ENCODE measurements around the gene SMYD5. TPM values are rescaled to one million over a fixed set of nuclear protein-coding genes. Genes with fewer than 3 reads are reported as not detected.
"Not testable (repeated sequence)": the region's sequence is repeated elsewhere in the genome, so short reads cannot be mapped to it uniquely, and the experiment has no call there.

SMYD5 gene
- total RNA-seq, 2 donors from 2014 or later: 10.1 to 19.4 TPM

DNA sequence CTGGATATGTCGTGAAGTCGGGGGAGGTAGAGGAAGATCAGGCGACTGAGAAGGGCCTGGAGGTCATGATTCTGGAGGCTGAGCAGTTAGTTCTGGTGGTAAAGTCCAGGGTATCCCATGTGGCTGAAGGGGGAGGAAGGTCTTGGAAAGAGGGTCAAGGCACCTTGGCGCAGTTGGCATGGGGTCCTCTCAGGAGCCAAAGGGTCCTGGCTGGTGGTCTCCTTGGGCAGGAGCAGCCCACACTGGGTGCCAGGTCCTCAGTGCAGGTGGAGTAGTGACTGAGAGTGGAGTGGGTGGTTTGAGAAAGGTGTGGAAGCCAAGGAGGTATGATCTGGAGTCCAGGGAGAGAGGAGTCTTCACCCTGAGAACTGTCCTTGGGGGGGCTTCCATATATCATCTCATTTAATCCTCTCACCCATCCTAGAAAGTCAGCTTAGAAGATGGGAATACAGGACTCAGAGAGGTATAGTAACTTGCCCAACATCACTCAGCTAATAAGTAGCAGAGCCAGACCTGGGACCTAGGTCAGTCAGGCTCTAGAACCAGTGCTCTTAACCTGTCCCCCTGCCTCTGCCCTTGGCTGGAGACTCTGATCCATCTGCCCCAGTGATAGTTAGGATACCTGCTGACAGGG lies 45.8 kb downstream of the SMYD5 start:
- DNase-seq (no peak), ATAC-seq (no peak)
- Histone ChIP-seq H3K27me3 (no peaks in the 10 kb centered on the region), H3K9me3 (no peaks in the 10 kb centered on the region), H3K27ac (no peak overlapping the region), H3K4me1 (no peaks in the 10 kb centered on the region), H3K4me3 (no peak overlapping the region), H3K36me3 (replicated peaks in 1 of 2; ENCODE audit: insufficient read depth in 1 of 2, low read depth in 2 of 2) (no peaks in the 10 kb centered on the region)
- intact Hi-C loops (cut with DNase I): no loop called here
- no peak for TF ChIP-seq POLR2A (IDR thresholded peaks at IDR 0.05)
- TF ChIP-seq, protein P1, sequence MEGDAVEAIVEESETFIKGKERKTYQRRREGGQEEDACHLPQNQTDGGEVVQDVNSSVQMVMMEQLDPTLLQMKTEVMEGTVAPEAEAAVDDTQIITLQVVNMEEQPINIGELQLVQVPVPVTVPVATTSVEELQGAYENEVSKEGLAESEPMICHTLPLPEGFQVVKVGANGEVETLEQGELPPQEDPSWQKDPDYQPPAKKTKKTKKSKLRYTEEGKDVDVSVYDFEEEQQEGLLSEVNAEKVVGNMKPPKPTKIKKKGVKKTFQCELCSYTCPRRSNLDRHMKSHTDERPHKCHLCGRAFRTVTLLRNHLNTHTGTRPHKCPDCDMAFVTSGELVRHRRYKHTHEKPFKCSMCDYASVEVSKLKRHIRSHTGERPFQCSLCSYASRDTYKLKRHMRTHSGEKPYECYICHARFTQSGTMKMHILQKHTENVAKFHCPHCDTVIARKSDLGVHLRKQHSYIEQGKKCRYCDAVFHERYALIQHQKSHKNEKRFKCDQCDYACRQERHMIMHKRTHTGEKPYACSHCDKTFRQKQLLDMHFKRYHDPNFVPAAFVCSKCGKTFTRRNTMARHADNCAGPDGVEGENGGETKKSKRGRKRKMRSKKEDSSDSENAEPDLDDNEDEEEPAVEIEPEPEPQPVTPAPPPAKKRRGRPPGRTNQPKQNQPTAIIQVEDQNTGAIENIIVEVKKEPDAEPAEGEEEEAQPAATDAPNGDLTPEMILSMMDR (IDR thresholded peaks at IDR 0.05): no peak
- 80 to 89% methylated on average over 4 of the region's 4 CpGs for WGBS, 2 donors

DNA sequence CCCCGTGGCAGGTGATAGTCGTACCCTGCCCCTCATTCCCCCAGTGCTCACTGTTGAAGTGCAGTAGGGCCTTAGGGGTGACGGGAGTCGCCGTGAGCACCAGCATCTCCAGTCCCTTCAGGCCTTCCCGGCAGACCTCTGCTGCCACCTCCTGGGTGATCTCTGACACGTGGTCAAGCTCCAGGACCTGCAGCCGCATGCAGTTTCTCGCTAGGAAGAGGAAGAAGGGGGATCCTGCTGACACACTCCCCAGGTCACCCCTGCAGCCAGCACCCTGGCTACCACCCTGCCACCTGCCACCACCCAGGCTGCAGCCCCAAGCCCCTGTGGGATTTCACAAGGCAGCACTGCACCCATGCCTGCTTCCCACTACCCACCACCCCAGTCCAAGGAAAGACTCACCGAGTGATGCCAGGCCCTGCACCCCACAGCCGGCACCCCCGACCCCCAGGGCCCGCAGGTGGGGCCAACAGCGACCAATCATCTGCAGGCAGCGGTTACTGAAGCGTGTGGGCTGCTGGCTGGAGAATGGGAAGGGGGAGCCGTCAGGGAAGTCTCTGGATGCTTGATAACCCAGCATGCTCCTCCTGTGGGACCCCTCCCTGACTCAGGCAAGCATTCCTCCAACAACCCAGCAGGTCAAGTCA lies 46.4 kb downstream of the SMYD5 start:
- 27 to 34% methylated on average over 4 to 16 of the region's 17 CpGs for WGBS, 2 donors
- H3K4me1 ChIP-seq: no peaks in the 10 kb centered on the region
- peak; percentile 55 to 67 (median 60) for DNase-seq
- TF ChIP-seq, protein P1 (IDR thresholded peaks at IDR 0.05): peak in 6 of 7 experiments; percentile 22 to 59 (median 47)
- no peak for TF ChIP-seq POLR2A (IDR thresholded peaks at IDR 0.05)
- peak; percentile 71 for ATAC-seq
- no peak overlapping the region for H3K27ac ChIP-seq
- no peak overlapping the region for H3K4me3 ChIP-seq
- intact Hi-C loops (cut with DNase I): no loop called here
- no peaks in the 10 kb centered on the region for H3K9me3 ChIP-seq
- no peaks in the 10 kb centered on the region for H3K27me3 ChIP-seq
- no peaks in the 10 kb centered on the region for H3K36me3 ChIP-seq (replicated peaks in 1 of 2; ENCODE audit: insufficient read depth in 1 of 2, low read depth in 2 of 2)

DNA sequence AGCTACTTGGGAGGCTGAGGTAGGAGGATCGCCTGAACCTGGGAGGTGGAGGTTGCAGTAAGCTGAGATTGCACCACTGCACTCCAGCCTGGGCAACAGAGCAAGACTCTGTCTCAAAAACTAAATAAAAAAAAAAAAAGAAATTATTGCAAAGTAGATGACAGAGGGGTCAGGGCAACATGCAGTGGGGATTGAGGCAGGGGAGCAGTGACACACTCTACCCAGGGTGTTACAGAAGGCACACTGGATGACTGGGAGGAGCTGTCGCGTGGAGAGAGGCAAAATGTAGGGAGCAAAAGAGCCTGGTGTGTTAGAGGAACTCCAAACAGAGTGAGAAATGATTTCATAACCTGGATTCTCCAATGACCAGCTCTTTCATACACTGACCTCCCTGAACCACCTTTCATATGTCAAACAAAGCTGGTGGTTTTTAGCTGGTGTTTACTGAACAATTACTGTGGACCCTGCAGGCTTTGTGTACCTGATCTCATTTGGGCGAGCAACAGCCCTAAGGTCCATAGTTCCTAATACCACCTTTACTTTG lies 48.1 kb downstream of the SMYD5 start:
- TF ChIP-seq, protein P1 (IDR thresholded peaks at IDR 0.05): no peak
- no peak for TF ChIP-seq POLR2A (IDR thresholded peaks at IDR 0.05)
- no peak for ATAC-seq
- Histone ChIP-seq H3K9me3 (no peaks in the 10 kb centered on the region), H3K4me3 (no peak overlapping the region), H3K4me1 (no peaks in the 10 kb centered on the region), H3K27ac (no peak overlapping the region), H3K36me3 (replicated peaks in 1 of 2; ENCODE audit: insufficient read depth in 1 of 2, low read depth in 2 of 2) (no peaks in the 10 kb centered on the region), H3K27me3 (no peaks in the 10 kb centered on the region)
- intact Hi-C loops (cut with DNase I): no loop called here
- DNase-seq: no peak
- WGBS, 2 donors: 87 to 93% methylated on average over 4 of the region's 4 CpGs

DNA sequence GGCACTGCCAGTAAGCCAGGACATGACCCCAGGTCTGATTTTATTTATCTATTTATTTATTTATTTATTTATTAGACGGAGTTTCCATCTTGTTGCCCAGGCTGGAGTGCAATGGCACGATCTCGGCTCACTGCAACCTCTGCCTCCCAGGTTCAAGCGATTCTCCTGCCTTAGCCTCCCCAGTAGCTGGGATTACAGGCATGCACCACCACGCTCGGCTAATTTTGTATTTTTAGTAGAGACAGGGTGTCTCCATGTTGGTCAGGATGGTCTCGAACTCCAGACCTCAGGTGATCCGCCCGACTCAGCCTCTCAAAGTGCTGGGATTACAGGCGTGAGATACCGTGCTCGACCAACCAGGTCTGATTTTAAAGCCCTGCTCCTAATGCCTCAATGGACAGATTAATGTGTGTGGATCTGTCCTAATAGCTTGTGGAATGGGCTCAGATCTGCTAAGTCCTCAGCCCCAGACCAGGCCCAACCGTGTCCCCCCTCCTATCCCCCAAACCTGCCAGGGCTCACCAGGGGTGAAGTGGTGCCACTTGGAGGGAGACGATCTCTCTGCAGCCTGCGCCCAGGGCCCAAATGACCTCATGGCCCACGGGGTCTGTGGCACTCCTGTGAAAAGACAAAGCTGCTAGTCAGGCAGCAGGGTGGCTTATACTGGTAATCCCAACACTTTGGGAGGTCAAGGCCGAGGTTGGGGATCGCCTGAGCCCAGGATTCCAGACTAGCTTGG lies 48.8 kb downstream of the SMYD5 start:
- intact Hi-C loops (cut with DNase I); H3K4me1 ChIP-seq; H3K27me3 ChIP-seq; H3K36me3 ChIP-seq (replicated peaks in 1 of 2; ENCODE audit: insufficient read depth in 1 of 2, low read depth in 2 of 2); H3K27ac ChIP-seq; H3K9me3 ChIP-seq; ATAC-seq; H3K4me3 ChIP-seq; DNase-seq: not testable (repeated sequence)
- WGBS, 2 donors: 89 to 91% methylated on average over 17 to 18 of the region's 18 CpGs
